Endothelial cell of umbilical vein (primary cell): ENCODE results near the gene DDAH2.

ENCODE experiments used
- EZH2 ChIP-seq: IDR thresholded peaks from 2 replicates; pipeline ENCODE4 v1.6.1; 2012; ENCODE audit warnings: borderline replicate concordance, low read depth, mild to moderate bottlenecking, moderate library complexity, low read length, inconsistent platforms; ENCODE audit not compliant: severe bottlenecking
- JUN ChIP-seq: IDR thresholded peaks from 2 replicates; pipeline ENCODE4 v1.6.1; 2011; ENCODE audit warnings: borderline replicate concordance, low read depth; ENCODE audit not compliant: insufficient read length, insufficient read depth
- MYC ChIP-seq: IDR thresholded peaks from one replicate; pipeline ENCODE4 v1.6.1; 2011; ENCODE audit warnings: mild to moderate bottlenecking, low read depth, low read length
- POLR2A ChIP-seq: IDR thresholded peaks from 2 replicates; pipeline ENCODE4 v1.6.1; 2012; ENCODE audit warnings: low read depth, mild to moderate bottlenecking, control low read depth, low read length
- POLR2AphosphoS5 ChIP-seq: IDR thresholded peaks from 2 replicates; pipeline ENCODE4 v1.6.1; 2012; ENCODE audit warnings: low read depth, mild to moderate bottlenecking, control low read depth, low read length, moderate library complexity; ENCODE audit not compliant: insufficient read depth
- TF ChIP-seq, protein P1 (sequence below), 2 donors: IDR thresholded peaks; 1 replicate in 1 of 2; 2 replicates in 1 of 2; pipeline ENCODE4 v1.5.1; 2011; ENCODE audit warnings: low read length in 2 of 2, mild to moderate bottlenecking in 2 of 2, moderate library complexity in 2 of 2, control low read depth in 1 of 2, inconsistent platforms in 1 of 2, low read depth in 1 of 2; ENCODE audit not compliant: insufficient read depth in 1 of 2; ENCODE audit errors: extremely low read depth in 1 of 2

- TF ChIP-seq JUN (no peak), POLR2A (no peak), POLR2AphosphoS5 (no peak), EZH2 (no peak), MYC (no peak)
- TF ChIP-seq, protein P1, sequence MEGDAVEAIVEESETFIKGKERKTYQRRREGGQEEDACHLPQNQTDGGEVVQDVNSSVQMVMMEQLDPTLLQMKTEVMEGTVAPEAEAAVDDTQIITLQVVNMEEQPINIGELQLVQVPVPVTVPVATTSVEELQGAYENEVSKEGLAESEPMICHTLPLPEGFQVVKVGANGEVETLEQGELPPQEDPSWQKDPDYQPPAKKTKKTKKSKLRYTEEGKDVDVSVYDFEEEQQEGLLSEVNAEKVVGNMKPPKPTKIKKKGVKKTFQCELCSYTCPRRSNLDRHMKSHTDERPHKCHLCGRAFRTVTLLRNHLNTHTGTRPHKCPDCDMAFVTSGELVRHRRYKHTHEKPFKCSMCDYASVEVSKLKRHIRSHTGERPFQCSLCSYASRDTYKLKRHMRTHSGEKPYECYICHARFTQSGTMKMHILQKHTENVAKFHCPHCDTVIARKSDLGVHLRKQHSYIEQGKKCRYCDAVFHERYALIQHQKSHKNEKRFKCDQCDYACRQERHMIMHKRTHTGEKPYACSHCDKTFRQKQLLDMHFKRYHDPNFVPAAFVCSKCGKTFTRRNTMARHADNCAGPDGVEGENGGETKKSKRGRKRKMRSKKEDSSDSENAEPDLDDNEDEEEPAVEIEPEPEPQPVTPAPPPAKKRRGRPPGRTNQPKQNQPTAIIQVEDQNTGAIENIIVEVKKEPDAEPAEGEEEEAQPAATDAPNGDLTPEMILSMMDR (IDR thresholded peaks at IDR 0.05; ENCODE audit: extremely low read depth in 1 of 2, insufficient read depth in 1 of 2, low read depth in 1 of 2, low read length in 2 of 2): no peak
Measured at GRCh38 chr6:31691078-31691463, 38.0 kb downstream of the DDAH2 start.
